GM18907 (cell line): ENCODE results near the gene MMP26.
"Not testable (repeated sequence)": the region's sequence is repeated elsewhere in the genome, so short reads cannot be mapped to it uniquely, and the experiment has no call there.

ENCODE experiments used
- ATAC-seq: cut with Tn5 transposase; IDR thresholded peaks from one replicate; pipeline ENCODE4 v1.9.1; 2021; ENCODE audit warnings: mild to moderate bottlenecking, moderate library complexity; ENCODE audit not compliant: unreplicated experiment

MMP26 gene

GRCh38 chr11:4722616-4723534, 18.3 kb downstream of the MMP26 start:
- not testable (repeated sequence) for ATAC-seq

DNA sequence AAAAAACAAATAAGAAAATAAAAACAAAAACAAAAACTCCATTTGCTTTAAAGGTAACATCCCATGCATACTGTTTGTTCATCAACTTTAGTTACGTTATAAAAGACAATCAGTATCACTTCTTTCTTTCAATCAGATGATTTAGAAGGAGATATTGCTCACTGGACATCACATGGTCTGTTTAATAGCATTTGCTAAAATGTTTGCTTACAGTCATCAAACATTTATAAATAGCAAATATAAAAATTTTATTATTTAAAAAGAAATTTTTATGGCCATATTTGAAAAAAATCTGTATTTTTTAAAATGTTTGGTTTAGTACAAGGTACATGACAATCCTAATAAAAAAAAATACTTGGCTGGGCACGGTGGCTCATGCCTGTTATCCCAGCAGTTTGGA, 22.6 kb downstream of the MMP26 start:
- no peak for ATAC-seq

DNA sequence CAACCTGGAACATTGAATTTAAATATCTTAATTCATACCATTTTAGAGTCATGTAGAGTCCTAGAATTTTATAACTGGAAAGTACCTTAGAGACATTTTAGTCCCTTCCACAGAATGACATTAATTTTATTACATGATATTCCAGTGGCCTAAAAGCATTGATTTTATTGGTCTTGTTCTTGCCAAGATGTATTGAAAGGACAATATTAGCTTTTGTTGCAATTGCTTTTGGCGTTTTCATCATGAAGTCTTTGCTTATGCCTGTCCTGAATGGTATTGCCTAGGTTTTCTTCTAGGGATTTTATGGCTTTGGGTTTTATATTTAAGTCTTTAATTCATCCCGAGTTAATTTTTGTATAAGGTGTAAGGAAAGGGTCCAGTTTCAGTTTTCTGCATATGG, 36.2 kb downstream of the MMP26 start:
- ATAC-seq: no peak

DNA sequence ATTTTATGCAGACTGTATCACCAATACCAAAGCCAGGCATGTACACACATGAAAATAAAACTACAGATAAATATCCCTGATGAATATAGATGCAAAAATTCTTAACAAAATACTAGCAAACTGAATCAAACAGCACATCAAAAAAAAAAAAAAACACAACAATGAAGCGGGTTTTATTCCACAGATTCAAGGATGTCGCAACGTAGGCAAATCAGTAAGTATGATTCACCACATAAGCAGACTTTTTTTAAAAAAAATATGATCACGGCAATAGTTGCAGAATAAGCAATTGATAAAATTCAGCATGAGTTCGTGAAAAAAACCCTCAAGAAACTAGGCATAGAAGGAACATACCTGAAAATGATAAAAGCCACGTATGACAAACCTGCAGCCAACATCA, 43.9 kb downstream of the MMP26 start:
- no peak for ATAC-seq

DNA sequence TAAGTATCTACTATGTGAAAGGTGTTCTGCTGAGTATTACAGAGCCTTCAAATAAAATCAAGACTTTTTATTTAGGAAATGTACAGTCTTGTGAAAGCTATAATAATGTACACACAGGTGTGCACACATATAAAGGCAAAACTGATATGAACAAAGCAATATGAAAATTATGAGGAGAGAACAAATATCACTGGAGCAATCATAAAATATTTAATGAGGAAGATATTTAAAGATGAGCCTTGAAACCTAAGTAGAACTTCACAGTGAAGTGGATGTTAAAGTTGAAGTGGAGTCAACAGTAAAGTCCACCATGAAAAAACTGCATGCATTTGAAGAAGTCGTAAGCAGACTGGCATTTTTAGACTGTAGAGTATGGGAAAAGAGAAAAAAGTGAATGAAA, 46.6 kb downstream of the MMP26 start:
- no peak for ATAC-seq
